Mesendoderm (in vitro differentiated cells): Measurements from ENCODE around the gene AAK1.
A peak's percentile ranks its signal among the peaks of the same experiment; 100 is the strongest.

Source experiments
- DNase-seq: peaks from one replicate; pipeline ENCODE4 v3.0.0; 2013
- H2AK5ac ChIP-seq: 2 replicates; pipeline ENCODE4 v1.6.1; 2013; ENCODE audit warnings: low read length, inconsistent platforms
- H2BK120ac ChIP-seq: 2 replicates; pipeline ENCODE4 v1.6.1; 2013; ENCODE audit warnings: low read depth, mild to moderate bottlenecking, low read length, moderate library complexity, mixed read lengths
- H2BK15ac ChIP-seq: replicated peaks from 2 replicates; pipeline ENCODE4 v1.6.1; 2013; ENCODE audit warnings: low read depth, mild to moderate bottlenecking, moderate library complexity
- H2BK5ac ChIP-seq: 2 replicates; pipeline ENCODE4 v1.6.1; 2013; ENCODE audit warnings: low read length, inconsistent platforms
- H3K18ac ChIP-seq: 2 replicates; pipeline ENCODE4 v1.6.1; 2013; ENCODE audit warnings: mild to moderate bottlenecking, low read length, mixed read lengths
- H3K23ac ChIP-seq: one replicate; pipeline ENCODE4 v1.6.1; 2013; ENCODE audit warnings: low read length
- H3K27ac ChIP-seq: 2 replicates; pipeline ENCODE4 v1.5.1; 2013; ENCODE audit warnings: low read depth, mild to moderate bottlenecking, inconsistent platforms, low read length, moderate library complexity
- H3K27me3 ChIP-seq: 2 replicates; pipeline ENCODE4 v1.6.1; 2013; ENCODE audit warnings: low read length, control low read depth, mild to moderate bottlenecking, inconsistent platforms; ENCODE audit not compliant: insufficient read depth, poor library complexity
- H3K36me3 ChIP-seq: 2 replicates; pipeline ENCODE4 v1.6.1; 2013; ENCODE audit warnings: low read length, inconsistent platforms; ENCODE audit not compliant: control insufficient read depth, insufficient read depth
- H3K4ac ChIP-seq: one replicate; pipeline ENCODE4 v1.6.1; 2013; ENCODE audit warnings: low read depth, mild to moderate bottlenecking, low read length, moderate library complexity
- H3K4me1 ChIP-seq: 2 replicates; pipeline ENCODE4 v1.6.1; 2013; ENCODE audit warnings: low read depth, low read length, inconsistent platforms; ENCODE audit not compliant: control insufficient read depth
- H3K4me2 ChIP-seq: 2 replicates; pipeline ENCODE4 v1.6.1; 2013; ENCODE audit warnings: low read length
- H3K4me3 ChIP-seq: 2 replicates; pipeline ENCODE4 v1.5.1; 2013; ENCODE audit warnings: mild to moderate bottlenecking, low read length
- H3K56ac ChIP-seq: one replicate; pipeline ENCODE4 v1.6.1; 2013; ENCODE audit warnings: low read length
- H3K79me1 ChIP-seq: 2 replicates; pipeline ENCODE4 v1.6.1; 2013; ENCODE audit warnings: low read length, inconsistent platforms
- H3K79me2 ChIP-seq: 2 replicates; pipeline ENCODE4 v1.6.1; 2013; ENCODE audit warnings: mild to moderate bottlenecking, low read length; ENCODE audit not compliant: control insufficient read depth, insufficient read depth
- H3K9ac ChIP-seq: 2 replicates; pipeline ENCODE4 v1.6.1; 2013; ENCODE audit warnings: low read length, inconsistent platforms
- H4K5ac ChIP-seq: one replicate; pipeline ENCODE4 v1.6.1; 2013; ENCODE audit warnings: low read length
- H4K8ac ChIP-seq: one replicate; pipeline ENCODE4 v1.6.1; 2013; ENCODE audit warnings: low read depth, mild to moderate bottlenecking, control low read depth, low read length, moderate library complexity
- WGBS: extraction: QIAGEN DNeasy Blood & Tissue Kit; methylation state at CpG from one replicate; pipeline ENCODE4 v1.1.7; 2013; ENCODE audit warnings: low lambda C conversion rate, missing lambda C conversion rate; ENCODE audit not compliant: insufficient coverage; ENCODE audit errors: extremely low coverage; 5-methylcytosine and 5-hydroxymethylcytosine counted together

Gene AAK1

GRCh38 chr2:69437751-69438154, 205.8 kb downstream of the AAK1 start:
- H4K8ac ChIP-seq, result no peak overlapping the region
- no peak overlapping the region for H2BK120ac ChIP-seq
- H2BK15ac ChIP-seq, result no peak overlapping the region
- DNase-seq, result no peak
- peak overlapping the region; percentile 77 for H3K9ac ChIP-seq
- no CpG with 5 or more reads among the region's 7 CpGs for WGBS
- H2AK5ac ChIP-seq, result no peak overlapping the region
- no peaks in the 10 kb centered on the region for H3K79me2 ChIP-seq
- peak overlapping the region; percentile 22 for H3K27ac ChIP-seq
- H3K4me1 ChIP-seq, result peaks cover 6% of the 10 kb centered on the region
- peak overlapping the region; percentile 11 for H3K23ac ChIP-seq
- no peak overlapping the region for H4K5ac ChIP-seq
- H2BK5ac ChIP-seq, result peak overlapping the region; percentile 45
- peak overlapping the region; percentile 89 for H3K56ac ChIP-seq
- H3K36me3 ChIP-seq, result no peaks in the 10 kb centered on the region
- H3K79me1 ChIP-seq, result no peaks in the 10 kb centered on the region
- no peak overlapping the region for H3K4ac ChIP-seq
- H3K27me3 ChIP-seq, result no peaks in the 10 kb centered on the region
- H3K4me3 ChIP-seq, result no peak overlapping the region
- H3K18ac ChIP-seq, result no peak overlapping the region
- H3K4me2 ChIP-seq, result peak overlapping the region; percentile 34

DNA sequence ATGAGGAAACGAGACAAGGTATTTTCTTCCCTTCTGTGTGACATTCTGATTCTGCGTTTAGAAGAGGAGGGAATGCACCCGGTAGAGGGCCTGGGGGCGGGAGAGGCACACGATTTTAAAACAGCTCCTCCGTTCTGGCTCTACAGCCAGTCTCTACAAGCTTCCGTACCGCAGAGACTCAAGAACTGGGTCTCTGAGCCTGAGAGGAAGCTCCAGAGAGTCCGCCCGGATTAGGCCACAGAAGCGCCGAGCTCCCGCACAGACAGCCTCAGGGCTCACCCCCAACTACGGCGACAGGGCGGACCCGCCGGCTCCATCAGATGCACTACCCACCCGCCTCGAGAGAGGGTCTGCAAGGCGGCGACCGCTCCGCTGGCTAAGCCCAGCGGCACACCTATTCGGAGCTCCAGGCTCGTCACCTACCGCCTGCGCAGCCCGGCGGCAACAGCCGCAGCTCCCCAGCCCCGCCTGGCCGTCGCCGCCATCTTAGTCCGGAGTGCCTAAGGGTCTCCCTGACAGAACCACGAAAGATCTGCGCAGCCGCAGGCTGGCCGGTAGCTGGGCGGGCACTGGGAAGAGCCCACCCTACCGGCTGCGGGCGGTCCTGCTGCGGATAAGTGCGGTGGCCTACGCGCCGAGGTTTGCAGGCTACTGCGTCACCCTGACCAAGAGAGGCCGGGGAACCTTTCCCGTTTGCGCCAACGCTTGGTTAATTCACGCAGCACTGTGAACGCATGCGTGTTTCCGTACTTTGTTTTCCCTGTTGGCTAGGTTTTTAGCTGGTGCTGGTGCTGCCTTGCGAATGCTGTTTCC, 206.4 kb downstream of the AAK1 start, which contains the start of gene NFU1:
Gene NFU1, minus strand, starts transcription at position 498 of the 813 bp plus-strand sequence. Its CDS starts 13 bp downstream, at position 485.
- H3K18ac ChIP-seq, result peak within 1 kb of the TSS; percentile 53
- peaks cover 6% of the 10 kb centered on the region for H3K4me1 ChIP-seq
- peak within 1 kb of the TSS; percentile 93 for H3K56ac ChIP-seq
- H2BK120ac ChIP-seq, result no peak within 1 kb of the TSS
- peak within 1 kb of the TSS; percentile 89 for H3K4me2 ChIP-seq
- H3K4ac ChIP-seq, result peak within 1 kb of the TSS; percentile 41
- no peak within 1 kb of the TSS for H4K8ac ChIP-seq
- H4K5ac ChIP-seq, result no peak within 1 kb of the TSS
- H2AK5ac ChIP-seq, result peak within 1 kb of the TSS; percentile 77
- H3K27me3 ChIP-seq, result no peaks in the 10 kb centered on the region
- H3K9ac ChIP-seq, result peak within 1 kb of the TSS; percentile 77
- peak within 1 kb of the TSS; percentile 95 for H3K23ac ChIP-seq
- peak within 1 kb of the TSS; percentile 82 for H3K4me3 ChIP-seq
- H3K36me3 ChIP-seq, result no peaks in the 10 kb centered on the region
- no peak within 1 kb of the TSS for H2BK15ac ChIP-seq
- peak; percentile 98 for DNase-seq
- H3K79me2 ChIP-seq, result no peaks in the 10 kb centered on the region
- whole genome bisulfite sequencing, result no CpG with 5 or more reads among the region's 60 CpGs
- peak within 1 kb of the TSS; percentile 94 for H3K27ac ChIP-seq
- H2BK5ac ChIP-seq, result peak within 1 kb of the TSS; percentile 71
- no peaks in the 10 kb centered on the region for H3K79me1 ChIP-seq

DNA sequence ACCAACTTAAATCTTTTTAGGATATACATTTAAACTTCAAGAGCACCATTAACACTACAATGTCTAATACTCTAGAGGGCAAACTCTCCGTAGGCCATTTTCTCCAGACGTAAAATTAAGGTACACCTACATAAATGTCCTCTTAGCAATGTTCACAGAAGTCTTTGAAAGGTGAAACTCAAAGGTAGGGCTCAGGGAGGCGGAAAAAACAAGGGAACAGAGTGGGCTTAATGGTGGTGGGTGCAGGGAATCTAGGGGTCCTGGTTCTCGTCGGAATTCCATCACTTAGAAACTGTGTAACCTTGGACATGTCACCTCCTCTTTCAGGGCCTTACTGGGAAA, 207.0 kb downstream of the AAK1 start:
- no peak for DNase-seq
- WGBS, result no CpG with 5 or more reads among the region's 5 CpGs
- no peak overlapping the region for H2BK15ac ChIP-seq

DNA sequence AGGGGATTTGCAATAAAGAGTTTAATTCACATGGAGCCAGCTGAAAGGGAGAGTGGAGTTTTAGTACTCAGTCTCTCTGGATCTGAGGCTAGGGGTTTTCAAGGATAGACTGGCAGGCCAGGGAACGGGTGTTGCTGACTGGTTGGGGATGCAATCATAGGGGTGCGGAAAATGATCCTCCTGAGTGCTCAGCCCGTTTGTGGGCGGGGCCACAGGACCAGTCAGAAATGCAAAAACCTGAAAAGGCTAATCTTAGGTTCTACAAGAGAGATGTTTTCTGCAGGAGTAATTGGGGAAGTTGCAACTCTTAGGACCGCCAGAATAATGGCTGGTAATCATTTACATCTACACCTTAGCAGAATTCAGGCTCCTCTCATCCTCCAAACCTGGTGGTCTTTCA, 208.8 kb downstream of the AAK1 start:
- Histone ChIP-seq H2BK5ac (no peak overlapping the region), H3K27ac (no peak overlapping the region), H3K56ac (no peak overlapping the region), H3K23ac (no peak overlapping the region), H3K4ac (no peak overlapping the region), H3K79me2 (no peaks in the 10 kb centered on the region), H3K4me1 (peaks cover 6% of the 10 kb centered on the region), H2AK5ac (no peak overlapping the region), H3K27me3 (no peaks in the 10 kb centered on the region), H4K5ac (no peak overlapping the region), H3K4me2 (no peak overlapping the region), H3K36me3 (no peaks in the 10 kb centered on the region), H3K4me3 (no peak overlapping the region), H3K18ac (no peak overlapping the region), H3K79me1 (no peaks in the 10 kb centered on the region), H2BK15ac (no peak overlapping the region), H3K9ac (no peak overlapping the region), H4K8ac (no peak overlapping the region), H2BK120ac (no peak overlapping the region)
- no CpG with 5 or more reads among the region's 5 CpGs for WGBS
- no peak for DNase-seq

More for the DNA sequence above, 207.0 kb downstream of the AAK1 start:
- no peak overlapping the region for H4K5ac ChIP-seq
- H3K79me2 ChIP-seq, result no peaks in the 10 kb centered on the region
- H2AK5ac ChIP-seq, result peak overlapping the region; percentile 77
- peak overlapping the region; percentile 95 for H3K23ac ChIP-seq
- peak overlapping the region; percentile 69 for H2BK5ac ChIP-seq
- peak overlapping the region; percentile 53 for H3K18ac ChIP-seq
- H3K79me1 ChIP-seq, result no peaks in the 10 kb centered on the region
- H3K27me3 ChIP-seq, result no peaks in the 10 kb centered on the region
- H3K4me2 ChIP-seq, result peak overlapping the region; percentile 89
- H3K4me1 ChIP-seq, result peaks cover 6% of the 10 kb centered on the region
- no peak overlapping the region for H4K8ac ChIP-seq
- no peaks in the 10 kb centered on the region for H3K36me3 ChIP-seq
- peak overlapping the region; percentile 93 for H3K56ac ChIP-seq
- H3K27ac ChIP-seq, result peak overlapping the region; percentile 94
- peak overlapping the region; percentile 41 for H3K4ac ChIP-seq
- peak overlapping the region; percentile 77 for H3K9ac ChIP-seq
- peak overlapping the region; percentile 82 for H3K4me3 ChIP-seq
- H2BK120ac ChIP-seq, result no peak overlapping the region

DNA sequence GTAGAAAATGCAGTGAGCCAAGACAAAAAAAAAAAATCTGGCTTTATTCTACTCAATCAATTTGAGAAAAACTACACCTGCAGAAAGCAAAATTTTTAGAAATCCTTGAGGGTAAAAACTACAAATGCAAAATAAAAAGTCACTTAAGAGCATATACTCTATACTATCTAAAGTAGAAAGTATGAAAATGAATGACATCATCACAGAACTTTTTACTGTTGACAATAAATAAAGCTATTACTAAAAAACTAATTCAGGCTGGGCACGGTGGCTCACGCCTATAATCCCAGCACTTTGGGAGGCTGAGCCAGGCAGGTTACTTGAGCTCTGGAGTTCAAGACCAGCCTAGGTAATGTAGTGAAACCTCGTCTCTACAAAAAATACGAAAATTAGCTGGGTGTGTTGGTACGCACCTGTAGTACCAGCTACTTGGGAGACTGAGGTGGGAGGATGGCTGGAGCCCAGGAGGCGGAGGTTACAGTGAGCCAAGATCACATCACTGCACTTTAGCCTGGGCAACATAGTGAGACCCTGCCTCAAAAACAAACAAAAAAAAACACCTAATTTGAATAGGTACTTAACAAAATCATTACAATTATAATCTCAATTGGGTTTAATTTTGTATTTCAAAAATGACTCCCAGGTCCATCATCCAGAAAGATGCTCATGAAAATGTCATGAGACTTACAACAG, 213.9 kb downstream of the AAK1 start:
- no peak overlapping the region for H2BK120ac ChIP-seq
- H3K79me2 ChIP-seq, result no peaks in the 10 kb centered on the region
- H2BK15ac ChIP-seq, result no peak overlapping the region
- no peaks in the 10 kb centered on the region for H3K36me3 ChIP-seq
- no peaks in the 10 kb centered on the region for H3K4me1 ChIP-seq
- no peak overlapping the region for H3K56ac ChIP-seq
- no peak overlapping the region for H3K27ac ChIP-seq
- WGBS, result no CpG with 5 or more reads among the region's 6 CpGs
- H3K9ac ChIP-seq, result no peak overlapping the region
- no peak overlapping the region for H4K5ac ChIP-seq
- no peak overlapping the region for H2AK5ac ChIP-seq
- H3K4me3 ChIP-seq, result no peak overlapping the region
- no peaks in the 10 kb centered on the region for H3K27me3 ChIP-seq
- no peak overlapping the region for H4K8ac ChIP-seq
- H3K4me2 ChIP-seq, result no peak overlapping the region
- no peak overlapping the region for H3K23ac ChIP-seq
- H3K79me1 ChIP-seq, result no peaks in the 10 kb centered on the region
- no peak for DNase-seq
- no peak overlapping the region for H3K4ac ChIP-seq
- no peak overlapping the region for H2BK5ac ChIP-seq
- H3K18ac ChIP-seq, result no peak overlapping the region
